Left cardiac atrium (tissue), 4 donors: ENCODE measurements around the gene ST8SIA1. TPM values are rescaled to one million over a fixed set of nuclear protein-coding genes. Genes with fewer than 3 reads are reported as not detected.
"Not testable (repeated sequence)": the region's sequence is repeated elsewhere in the genome, so short reads cannot be mapped to it uniquely, and the experiment has no call there.

Experiments
- ATAC-seq, 2 donors: fragments of 200-7000 bp; cut with Tn5 transposase; one replicate each; pipeline ENCODE4 v1.9.1; 2020; ENCODE audit warnings: mild to moderate bottlenecking in 2 of 2, moderate library complexity in 2 of 2
- DNase-seq: peaks from one replicate; pipeline ENCODE4 v3.0.0-alpha.2; 2020
- intact Hi-C, 2 donors: fragments of 100-400 bp; cut with DNase I; formaldehyde crosslinking; loops; one replicate each; pipeline versions ENCODE4 v1.14.1 to v1.15.1; 2022 to 2023
- total RNA-seq, 2 donors: library from RNA; stranded (reverse); fragmentation: NEBNext Ultra II Directional; extraction: Animal tissue kit (Norgen Biotek cat#: 25700); gene quantifications; one replicate each; pipeline ENCODE4 v1.2.1, GENCODE V29; 2021
- donor health status: DM: no; HTN: yes; CAD: no.
- donor health status: DM: no; HTN: yes; CAD: no; lungs with severe emphysema.
- donor health status: DM: yes; HTN: yes; CAD: no.
- donor health status: Dilated cardiomyopathy.

ST8SIA1 gene
- total RNA-seq, 2 donors from 2014 or later: 3.0 to 6.9 TPM

DNA sequence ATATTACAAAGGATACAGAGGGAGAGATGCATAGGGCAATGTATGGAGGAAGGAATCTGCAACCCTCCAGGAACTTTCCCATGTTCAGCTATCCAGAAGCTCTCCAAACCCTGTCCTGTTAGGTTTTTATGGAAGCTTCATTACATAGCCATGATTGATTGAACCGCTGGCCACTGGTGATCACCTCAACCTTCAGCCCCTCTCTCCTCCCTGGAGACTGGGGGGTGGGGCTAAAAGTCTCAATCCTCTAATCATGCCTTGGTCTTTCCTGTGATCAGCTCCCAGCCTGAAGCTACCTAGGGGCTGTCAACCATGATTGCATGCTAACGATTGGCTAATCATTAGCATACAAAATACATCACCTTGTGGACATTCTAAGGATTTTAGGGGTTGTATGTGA is 123.4 kb downstream of the ST8SIA1 start:
- intact Hi-C loops: no loop called here
- no peak for DNase-seq
- no peak for ATAC-seq

DNA sequence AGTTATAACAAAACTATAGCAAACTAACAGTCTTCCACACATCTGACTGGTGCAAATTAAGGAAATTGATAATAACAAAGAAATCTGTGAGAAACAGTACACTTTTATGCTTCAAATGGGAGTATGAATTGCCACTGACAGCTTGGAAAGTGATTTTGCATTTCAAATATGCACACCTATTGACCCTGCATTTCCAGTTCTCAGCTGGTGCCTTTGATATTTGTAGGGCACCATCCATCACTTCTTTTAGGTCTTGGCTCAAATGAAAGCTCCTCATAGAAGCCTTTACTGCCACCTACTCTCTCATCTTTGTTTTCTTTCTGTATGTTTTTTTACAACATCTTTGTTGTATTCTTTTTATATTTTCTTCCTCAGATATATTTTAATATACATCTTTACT is 125.1 kb downstream of the ST8SIA1 start:
- intact Hi-C loops: no loop called here
- DNase-seq: no peak
- ATAC-seq: no peak

DNA sequence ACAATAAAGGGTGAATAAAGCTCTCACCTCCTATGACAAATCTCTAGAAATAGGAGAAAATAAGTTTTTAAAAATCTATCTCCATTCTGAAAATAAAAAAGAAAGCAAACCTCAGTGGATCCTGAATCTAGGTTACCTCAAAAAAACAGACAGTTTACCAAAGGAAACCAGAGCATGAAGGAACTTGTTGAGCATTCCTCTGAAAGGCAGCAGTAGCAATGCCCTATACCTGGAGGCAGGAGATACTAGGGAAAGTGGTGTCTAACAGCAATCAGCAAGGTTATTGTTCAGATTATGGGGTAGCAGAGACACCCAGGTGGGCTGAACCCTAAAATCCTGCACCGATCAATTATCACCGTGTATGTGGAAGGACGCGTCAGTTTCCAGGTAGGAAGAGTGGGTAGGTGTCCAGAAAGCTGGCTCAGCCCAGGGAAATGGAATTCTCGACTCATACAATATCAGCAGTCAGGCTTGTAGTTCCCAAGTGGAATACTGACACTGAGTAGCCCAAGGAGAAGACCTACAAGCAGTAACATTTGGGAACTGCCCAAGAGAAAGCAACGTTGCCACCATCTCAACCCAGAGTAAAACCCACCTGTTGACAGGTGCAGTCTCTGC is 128.3 kb downstream of the ST8SIA1 start:
- intact Hi-C loops: no loop called here
- DNase-seq (no peak), ATAC-seq (no peak)

DNA sequence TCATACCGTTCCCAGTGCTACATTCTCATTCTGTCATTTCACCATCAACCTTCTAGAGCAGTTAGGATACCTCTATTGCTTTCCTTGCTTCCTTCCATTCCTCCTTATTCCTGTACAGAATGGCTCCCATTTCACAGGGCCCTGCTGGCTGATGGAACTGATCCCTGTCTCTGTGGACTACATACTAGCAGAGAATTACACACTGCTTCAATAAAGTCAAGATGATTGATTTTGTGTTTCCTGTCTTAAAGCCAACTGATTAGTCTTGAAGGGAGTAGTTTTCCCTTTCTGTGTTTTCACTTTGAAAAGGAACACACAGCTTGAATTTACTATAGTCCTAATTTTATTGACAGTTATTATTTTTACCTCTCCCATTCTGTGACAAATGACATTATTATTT is 130.1 kb downstream of the ST8SIA1 start:
- no peak for ATAC-seq
- DNase-seq: no peak
- intact Hi-C loops: no loop called here

DNA sequence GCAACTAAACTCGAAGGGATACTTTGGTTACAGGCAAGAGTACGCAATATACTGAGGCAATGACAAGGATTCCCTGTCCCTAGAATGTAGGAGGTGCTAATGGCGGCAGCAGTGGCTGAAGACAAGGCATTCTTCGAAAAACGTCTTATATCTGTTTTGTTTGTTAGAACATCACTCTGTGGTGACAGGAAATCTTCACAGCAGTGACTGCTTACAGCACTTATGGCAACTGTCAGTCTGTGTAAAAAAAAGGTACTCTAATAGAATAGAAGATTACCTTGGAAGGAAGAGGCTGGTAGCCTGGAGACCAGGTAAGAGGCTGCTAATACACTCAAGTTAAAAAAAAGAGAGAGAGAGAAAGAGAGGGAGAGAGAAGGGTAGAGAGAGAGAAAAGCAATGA is 131.7 kb downstream of the ST8SIA1 start:
- no peak for ATAC-seq
- intact Hi-C loops: no loop called here
- no peak for DNase-seq

DNA sequence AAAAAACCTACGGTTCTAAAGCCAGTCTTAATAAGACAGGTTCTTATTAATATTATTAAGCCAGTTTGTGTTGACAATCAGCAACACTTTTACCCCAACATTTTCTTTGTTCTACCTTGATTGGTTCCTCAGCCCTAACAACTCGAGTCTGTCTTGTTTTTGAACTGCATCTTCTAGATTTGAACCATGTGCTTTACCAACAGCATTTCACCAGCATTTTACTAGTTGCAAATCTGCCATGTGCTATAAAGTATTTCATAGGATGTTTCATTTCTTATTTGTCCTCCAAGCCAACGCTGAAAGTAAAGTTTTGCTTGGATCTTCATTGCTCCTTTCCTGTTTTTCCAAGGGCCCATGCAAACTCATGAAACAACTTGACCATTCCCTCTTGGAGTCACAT is 133.4 kb downstream of the ST8SIA1 start:
- intact Hi-C loops: no loop called here
- DNase-seq: no peak
- no peak for ATAC-seq

DNA sequence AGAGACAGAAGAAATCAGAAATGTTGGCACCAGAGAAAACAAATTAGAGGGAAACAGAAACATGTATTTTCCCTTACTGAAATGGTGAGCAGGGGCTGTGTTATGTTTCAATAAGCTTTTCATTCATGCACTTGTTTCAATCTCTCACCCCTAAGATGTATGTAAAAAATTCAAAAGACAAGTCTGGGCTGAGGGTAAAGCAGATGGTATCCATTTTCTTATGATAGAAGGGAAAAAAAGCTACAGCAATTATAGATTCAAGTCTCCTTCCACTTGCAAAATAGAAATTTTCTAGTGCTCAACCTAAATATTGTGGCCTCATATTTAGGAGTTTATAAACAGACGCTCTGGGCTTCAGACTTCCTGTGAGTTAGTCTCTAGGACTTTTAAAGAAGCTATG is 138.3 kb downstream of the ST8SIA1 start:
- DNase-seq (no peak), ATAC-seq (no peak)
- intact Hi-C loops: no loop called here

DNA sequence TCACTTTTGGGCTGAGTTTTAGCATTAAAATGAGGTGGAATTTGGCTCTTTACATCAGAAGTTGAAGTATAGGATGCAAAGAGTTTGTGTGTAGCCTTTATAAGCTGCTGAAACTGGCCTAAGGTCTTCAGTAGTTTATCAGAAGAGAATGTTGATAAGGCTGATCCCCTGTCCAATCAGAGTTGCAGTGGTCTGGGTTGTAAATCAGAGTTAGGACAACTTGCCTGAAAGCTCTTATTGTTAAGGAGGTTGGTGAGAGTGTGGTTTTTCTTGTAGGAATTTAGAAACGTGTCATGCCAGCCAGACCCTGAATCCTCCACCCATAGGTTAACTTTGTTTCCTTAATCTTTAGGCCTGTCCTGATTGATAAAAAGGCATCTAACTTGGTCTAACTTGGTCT is 143.5 kb downstream of the ST8SIA1 start:
- DNase-seq (no peak), ATAC-seq (no peak)
- intact Hi-C loops: no loop called here

DNA sequence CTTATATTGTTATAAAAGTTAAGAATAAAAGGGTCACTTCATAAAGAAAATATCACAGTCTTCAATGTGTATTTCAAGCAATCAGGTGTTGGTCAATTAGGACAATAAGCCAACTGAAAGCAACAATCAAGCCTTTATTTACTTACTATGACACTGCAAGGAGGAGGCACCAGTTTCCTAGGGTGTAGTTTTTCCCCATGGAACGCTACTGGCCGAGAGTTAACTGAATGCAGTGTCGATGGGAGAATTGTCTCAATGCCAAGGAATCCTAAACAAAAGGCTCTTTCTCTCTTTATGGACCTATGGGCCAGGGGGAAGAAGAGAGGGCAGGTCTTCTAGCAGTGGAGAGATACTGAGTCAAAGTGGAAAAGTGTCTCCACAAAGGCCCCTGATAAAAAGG is 146.1 kb downstream of the ST8SIA1 start:
- DNase-seq: no peak
- ATAC-seq: no peak
- intact Hi-C loops: no loop called here

DNA sequence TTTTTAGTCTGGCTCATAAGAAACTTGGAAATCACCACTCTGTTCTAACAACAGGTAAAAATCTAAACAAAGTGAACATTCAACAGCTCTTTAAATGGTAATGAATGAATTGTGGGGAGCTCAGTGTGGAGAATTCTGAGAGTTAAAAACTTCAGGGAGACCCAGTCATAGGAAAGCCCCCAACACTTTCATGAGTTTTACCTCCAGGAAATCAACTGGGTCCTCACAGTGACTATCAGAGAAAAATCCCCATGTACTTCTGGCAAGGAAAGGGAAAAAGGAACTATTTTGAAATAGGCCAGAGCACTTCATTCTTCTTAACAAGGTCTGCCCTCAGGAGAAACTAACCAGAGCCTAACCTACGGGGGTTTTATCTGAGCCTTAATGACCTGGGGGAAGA is 153.8 kb downstream of the ST8SIA1 start:
- ATAC-seq (no peak), DNase-seq (no peak)
- intact Hi-C loops: no loop called here

DNA sequence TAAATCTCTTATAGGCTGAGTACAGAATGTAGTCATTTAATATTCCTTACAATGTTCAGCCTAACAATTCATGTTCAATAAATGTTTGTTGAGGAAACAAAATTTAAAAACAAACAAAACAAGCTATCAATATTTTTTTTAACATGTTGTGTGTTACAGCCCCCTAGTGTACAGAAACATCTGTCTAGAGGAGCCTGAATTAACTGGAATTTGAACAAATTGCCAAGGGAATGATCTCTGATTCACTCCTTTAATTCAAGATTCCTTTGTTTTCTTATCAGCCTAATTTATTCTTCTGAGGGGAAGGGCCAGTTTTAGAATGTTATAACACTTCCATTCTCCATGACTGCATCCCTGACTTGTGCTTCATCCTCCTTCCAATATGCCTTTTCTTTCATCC is 161.3 kb downstream of the ST8SIA1 start:
- no peak for DNase-seq
- no peak for ATAC-seq
- intact Hi-C loops: no loop called here

DNA sequence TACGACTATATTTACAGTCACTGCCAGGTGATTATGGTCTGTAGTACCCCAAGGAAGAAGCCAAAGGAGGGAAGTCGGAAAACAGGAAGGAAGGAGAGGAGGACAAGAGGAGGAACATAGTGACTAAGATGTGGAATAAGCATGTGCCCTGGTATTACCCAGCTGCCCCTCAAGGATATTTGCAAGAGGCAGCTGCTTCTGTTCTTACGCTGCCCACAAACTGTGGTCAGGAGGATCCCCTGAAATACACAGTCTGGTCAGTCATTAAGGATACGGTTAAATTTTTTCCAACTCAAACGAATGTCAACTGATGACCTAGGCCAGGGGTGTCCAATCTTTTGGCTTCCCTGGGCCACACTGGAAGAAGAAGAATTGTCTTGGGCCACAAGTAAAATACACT is 162.0 kb downstream of the ST8SIA1 start:
- intact Hi-C loops: no loop called here
- no peak for ATAC-seq
- no peak for DNase-seq

DNA sequence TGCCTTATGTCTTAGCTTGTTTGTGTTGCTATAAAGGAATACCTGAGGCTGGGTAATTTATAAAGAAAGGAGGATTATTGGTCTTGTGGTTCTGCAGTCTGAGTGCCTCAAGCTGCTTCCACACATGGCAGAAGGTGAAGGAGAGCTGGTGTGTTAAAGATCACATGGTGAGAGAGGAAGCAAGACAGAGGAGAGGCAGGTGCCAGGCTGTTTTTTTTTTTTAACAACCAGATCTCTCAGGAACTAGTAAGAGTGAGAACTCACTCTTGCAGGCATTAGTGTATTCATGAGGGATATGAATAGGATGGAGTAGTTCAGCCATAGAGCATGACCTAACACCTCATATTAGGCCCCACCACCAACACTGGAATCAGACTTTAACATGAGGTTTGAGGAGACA is 165.1 kb downstream of the ST8SIA1 start:
- no peak for ATAC-seq
- intact Hi-C loops: no loop called here
- DNase-seq: no peak

DNA sequence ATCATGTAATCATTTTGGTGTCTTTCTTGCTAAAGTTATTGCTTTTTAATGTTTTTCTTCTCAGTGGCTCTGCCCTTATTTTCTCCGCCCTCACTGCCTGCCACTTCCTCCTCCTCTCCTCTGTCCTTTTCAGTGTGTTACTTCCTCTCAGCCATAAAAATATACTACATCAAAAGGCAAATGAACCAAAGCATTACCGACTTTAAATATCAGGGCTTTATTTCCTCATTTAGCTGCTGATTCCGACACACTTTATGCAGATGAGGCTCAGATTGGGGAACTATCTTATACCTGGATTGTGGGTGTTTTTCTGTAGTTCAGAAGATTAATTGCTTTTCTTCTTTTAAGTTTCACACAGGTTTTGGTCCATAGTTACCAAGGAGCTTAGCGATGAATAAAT is 170.4 kb downstream of the ST8SIA1 start:
- intact Hi-C loops: no loop called here
- DNase-seq: no peak
- ATAC-seq: peak in 1 of 2 donors; percentile 15

DNA sequence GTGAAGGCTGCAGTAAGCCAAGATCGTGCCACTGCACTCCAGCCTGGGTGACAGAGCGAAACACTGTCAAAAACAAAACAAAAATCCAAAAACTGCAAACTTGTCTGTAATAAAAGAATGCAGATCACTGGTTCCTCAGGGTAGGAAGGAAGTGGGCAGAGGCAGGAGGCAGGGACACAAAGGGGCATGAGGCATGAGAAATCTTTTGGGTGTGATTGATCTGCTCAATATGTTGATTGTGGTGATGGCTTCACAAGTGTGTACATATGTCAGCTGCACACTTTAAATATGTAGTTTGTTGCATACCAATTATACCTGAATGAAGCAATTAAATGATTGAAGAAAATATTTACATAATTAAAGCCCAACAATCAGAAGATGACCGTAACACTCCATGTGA is 170.9 kb downstream of the ST8SIA1 start:
- DNase-seq (no peak), ATAC-seq (no peak)
- intact Hi-C loops: no loop called here

DNA sequence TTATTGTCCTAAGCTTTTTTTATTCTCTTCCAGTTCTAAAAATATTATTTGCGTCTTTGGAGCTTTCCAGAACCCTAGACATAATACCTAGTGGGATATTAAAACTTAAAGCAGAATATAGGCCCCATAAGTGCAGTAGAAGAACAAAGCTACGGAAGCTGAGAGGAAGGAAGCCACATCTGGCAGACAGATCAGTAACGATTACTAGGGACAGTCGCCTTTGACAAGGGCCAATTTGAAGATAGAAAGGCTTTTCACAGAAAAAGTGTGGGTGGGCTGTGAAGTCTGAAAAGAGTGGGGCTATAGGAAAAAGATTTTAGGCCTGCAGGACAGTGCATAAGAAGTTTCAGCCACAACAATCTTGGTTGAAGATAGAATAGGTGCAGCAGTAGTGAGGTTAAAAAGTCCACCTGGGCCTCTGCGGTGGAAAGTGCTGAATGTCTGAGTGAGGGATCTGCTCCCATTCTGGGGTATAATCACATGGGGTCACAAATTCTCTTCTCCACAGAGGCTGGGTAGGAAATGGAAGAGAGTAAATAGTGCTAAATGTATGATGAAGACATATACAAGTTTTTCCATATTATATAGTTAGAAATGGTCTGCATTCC is 174.0 kb downstream of the ST8SIA1 start:
- intact Hi-C loops: no loop called here
- DNase-seq (no peak), ATAC-seq (no peak)

DNA sequence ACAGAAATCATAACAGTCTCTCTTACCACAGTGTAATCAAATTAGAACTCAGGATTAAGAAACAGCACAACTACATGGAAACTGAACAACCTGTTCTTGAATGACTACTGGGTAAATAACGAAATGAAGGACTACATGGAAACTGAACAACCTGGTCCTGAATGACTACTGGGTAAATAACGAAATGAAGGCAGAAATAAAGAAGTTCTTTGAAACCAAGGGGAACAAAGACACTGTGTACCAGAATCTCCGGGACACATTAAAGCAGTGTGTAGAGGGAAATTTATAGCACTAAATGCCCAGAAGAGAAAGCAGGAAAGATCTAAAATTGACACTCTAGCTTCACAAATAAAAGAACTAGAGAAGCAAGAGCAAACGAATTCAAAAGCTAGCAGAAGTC is 185.2 kb downstream of the ST8SIA1 start:
- DNase-seq, intact Hi-C loops, ATAC-seq: not testable (repeated sequence)

DNA sequence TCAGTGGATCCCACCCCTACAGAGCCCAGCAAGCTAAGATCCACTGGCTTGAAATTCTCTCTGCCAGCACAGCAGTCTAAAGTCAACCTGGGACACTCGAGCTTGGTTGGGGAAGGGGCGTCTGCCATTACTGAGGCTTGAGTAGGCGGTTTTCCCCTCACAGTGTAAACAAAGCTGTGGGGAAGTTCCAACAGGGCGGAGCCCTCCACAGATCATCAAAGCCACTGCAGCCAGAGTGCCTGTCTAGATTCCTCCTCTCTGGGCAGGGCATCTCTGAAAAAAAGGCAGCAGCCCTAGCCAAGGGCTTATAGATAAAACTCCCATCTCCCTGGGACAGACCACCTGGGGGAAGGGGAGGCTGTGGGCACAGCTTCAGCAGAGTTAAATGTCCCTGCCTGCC is 187.8 kb downstream of the ST8SIA1 start:
- intact Hi-C loops, DNase-seq: not testable (repeated sequence)

More for the DNA sequence above, 187.8 kb downstream of the ST8SIA1 start:
- not testable (repeated sequence) for ATAC-seq
